Endothelial cell of umbilical vein (primary cell): ENCODE data around the gene C11orf21. TPM values are rescaled to one million over a fixed set of nuclear protein-coding genes. Genes with fewer than 3 reads are reported as not detected.

ENCODE experiments used
- BruUV-seq: library from RNA; stranded (reverse); fragments of 400-500 nt; replicated peaks from 2 replicates; lab custom pipeline; 2021; lab: Mats Ljungman, UMichigan
- CTCF ChIA-PET: fragments of 300-600, 350-600 bp; sonication (Branson Sonifier 250); formaldehyde crosslinking; loops from one replicate; lab custom pipeline; 2021; ENCODE audit warnings: antibody characterized with exemption, inconsistent platforms; lab: Charles Lee
- POLR2A ChIA-PET: fragments of 300-600, 350-600 bp; sonication (Branson Sonifier 250); formaldehyde crosslinking; loops from one replicate; lab custom pipeline; 2021; ENCODE audit warnings: antibody characterized with exemption, inconsistent platforms; lab: Charles Lee
- DNase-seq: peaks from one replicate; pipeline ENCODE4 v3.0.0-alpha.2; 2011; ENCODE audit warnings: low read depth, low spot score
- FAIRE-seq: peaks from 2 replicates; lab custom pipeline; 2011; peaks lifted over from hg19 to GRCh38; lab: Jason Lieb, UNC
- H2AFZ ChIP-seq: 2 replicates; pipeline ENCODE4 v1.6.0; 2012; ENCODE audit warnings: low read depth, low read length, control low read depth, inconsistent platforms
- H3K27ac ChIP-seq: 2 replicates; pipeline ENCODE4 v1.5.1; 2011; ENCODE audit warnings: low read depth, mild to moderate bottlenecking, control low read depth, low read length, moderate library complexity; ENCODE audit not compliant: insufficient read depth
- H3K27me3 ChIP-seq, 2 experiments: 2 replicates each; pipeline versions ENCODE4 v1.6.0 to v1.6.1; 2011; ENCODE audit warnings: low read length in 2 of 2, mixed read lengths in 1 of 2; ENCODE audit not compliant: control insufficient read depth in 2 of 2, insufficient read depth in 2 of 2
- H3K36me3 ChIP-seq, 2 experiments: 2 replicates in 1 of 2; 3 replicates in 1 of 2; pipeline ENCODE4 v1.5.1; 2011; ENCODE audit warnings: low read length in 2 of 2, mild to moderate bottlenecking in 1 of 2, moderate library complexity in 1 of 2; ENCODE audit not compliant: control insufficient read depth in 2 of 2, insufficient read depth in 2 of 2; ENCODE audit errors: extremely low read depth in 1 of 2
- H3K4me1 ChIP-seq: 3 replicates; pipeline ENCODE4 v1.5.1; 2011; ENCODE audit warnings: mild to moderate bottlenecking, low read length; ENCODE audit not compliant: control insufficient read depth, insufficient read depth; ENCODE audit errors: extremely low read depth
- H3K4me2 ChIP-seq: 2 replicates; pipeline ENCODE4 v1.6.1; 2011; ENCODE audit warnings: low read length, control low read depth, mixed read lengths; ENCODE audit not compliant: insufficient read depth
- H3K4me3 ChIP-seq, 3 experiments: fragments of 200-600 bp in 1 of 3; sonication (generic), shearing (Covaris generic) in 1 of 3; replicated peaks in 1 of 3; 2 replicates each; pipeline ENCODE4 v1.5.1; 2011 to 2016; ENCODE audit warnings: control low read depth in 3 of 3, low read length in 3 of 3, mild to moderate bottlenecking in 2 of 3, inconsistent platforms in 1 of 3, low read depth in 1 of 3, moderate library complexity in 1 of 3; ENCODE audit not compliant: insufficient read depth in 1 of 3
- H3K79me2 ChIP-seq: 2 replicates; pipeline ENCODE4 v1.6.0; 2012; ENCODE audit warnings: low read length, inconsistent platforms; ENCODE audit not compliant: control insufficient read depth, insufficient read depth
- H3K9ac ChIP-seq: replicated peaks from 2 replicates; pipeline ENCODE3; 2011; ENCODE audit warnings: low read length, control low read depth; ENCODE audit not compliant: insufficient read depth; ENCODE audit errors: extremely low read depth
- H3K9me1 ChIP-seq: replicated peaks from 3 replicates; pipeline ENCODE4 v1.6.0; 2011; ENCODE audit warnings: mild to moderate bottlenecking, low read length; ENCODE audit not compliant: control insufficient read depth, insufficient read depth; ENCODE audit errors: extremely low read depth
- H3K9me3 ChIP-seq: replicated peaks from 2 replicates; pipeline ENCODE4 v1.5.1; 2012; ENCODE audit warnings: low read length, inconsistent platforms; ENCODE audit not compliant: control insufficient read depth, insufficient read depth
- H4K20me1 ChIP-seq: replicated peaks from 2 replicates; pipeline ENCODE3; 2011; ENCODE audit warnings: mild to moderate bottlenecking, low read length; ENCODE audit not compliant: control insufficient read depth, insufficient read depth; ENCODE audit errors: extremely low read depth
- CTCF ChIP-seq, 2 donors: IDR thresholded peaks; 1 replicate in 1 of 2; 2 replicates in 1 of 2; pipeline ENCODE4 v1.5.1; 2011; ENCODE audit warnings: low read length in 2 of 2, mild to moderate bottlenecking in 2 of 2, moderate library complexity in 2 of 2, control low read depth in 1 of 2, inconsistent platforms in 1 of 2, low read depth in 1 of 2; ENCODE audit not compliant: insufficient read depth in 1 of 2; ENCODE audit errors: extremely low read depth in 1 of 2
- EZH2 ChIP-seq: IDR thresholded peaks from 2 replicates; pipeline ENCODE4 v1.6.1; 2012; ENCODE audit warnings: borderline replicate concordance, low read depth, mild to moderate bottlenecking, moderate library complexity, low read length, inconsistent platforms; ENCODE audit not compliant: severe bottlenecking
- FOS ChIP-seq: IDR thresholded peaks from 2 replicates; pipeline ENCODE4 v1.6.1; 2011; ENCODE audit warnings: mild to moderate bottlenecking, low read length, moderate library complexity, borderline replicate concordance; ENCODE audit not compliant: insufficient read depth
- JUN ChIP-seq: IDR thresholded peaks from 2 replicates; pipeline ENCODE4 v1.6.1; 2011; ENCODE audit warnings: borderline replicate concordance, low read depth; ENCODE audit not compliant: insufficient read length, insufficient read depth
- MYC ChIP-seq: IDR thresholded peaks from one replicate; pipeline ENCODE4 v1.6.1; 2011; ENCODE audit warnings: mild to moderate bottlenecking, low read depth, low read length
- POLR2A ChIP-seq: IDR thresholded peaks from 2 replicates; pipeline ENCODE4 v1.6.1; 2012; ENCODE audit warnings: low read depth, mild to moderate bottlenecking, control low read depth, low read length
- dilution Hi-C: fragments of 300-500 bp; cut with MboI; formaldehyde crosslinking; loops from one replicate; pipeline ENCODE4 v1.15.0; 2019; ENCODE audit warnings: low sequenced_read_pairs; ENCODE audit not compliant: extremely low pct_ligation_motif_present
- intact Hi-C: fragments of 100-400 bp; cut with micrococcal nuclease; formaldehyde crosslinking; loops from one replicate; pipeline ENCODE4 v1.10.0; 2022
- polyA plus RNA-seq, 4 experiments: library from polyadenylated mRNA; depleted of rRNA in 3 of 4; stranded (reverse) in 3 of 4; unstranded in 1 of 4; fragments of >200 nt; gene quantifications; 2 replicates each; pipeline versions ENCODE4 v1.2.1 to v1.2.3, GENCODE V29; 2011 to 2012; ENCODE audit warnings: missing spikeins in 1 of 4
- total RNA-seq: library from RNA; stranded (reverse); gene quantifications from 2 replicates; pipeline ENCODE4 v1.2.3, GENCODE V29; 2021

C11orf21 gene
- total and polyA plus RNA-seq, 2 donors (not counting 3 experiments of a cell fraction or from before 2014, with no cell fraction given) = not detected

GRCh38 chr11:2325123-2325522, 23.4 kb upstream of the C11orf21 start:
- Histone ChIP-seq H3K36me3 (no peaks in the 10 kb centered on the region), H3K9me1 (no peaks in the 10 kb centered on the region), H3K4me1 (no peaks in the 10 kb centered on the region), H4K20me1 (no peaks in the 10 kb centered on the region), H3K4me3 (no peak overlapping the region), H2AFZ (no peak overlapping the region), H3K27ac (no peak overlapping the region), H3K4me2 (no peak overlapping the region), H3K79me2 (no peaks in the 10 kb centered on the region), H3K9me3 (no peaks in the 10 kb centered on the region), H3K9ac (no peak overlapping the region), H3K27me3 (no peaks in the 10 kb centered on the region)
- dilution Hi-C loops (no loop called here), intact Hi-C loops (no loop called here)
- no TSS peak for BruUV-seq
- TF ChIP-seq POLR2A (no peak), CTCF (IDR thresholded peaks at IDR 0.05; ENCODE audit: extremely low read depth in 1 of 2, insufficient read depth in 1 of 2, low read depth in 1 of 2, low read length in 2 of 2) (no peak), JUN (no peak), MYC (no peak)
- POLR2A ChIA-PET = no interaction called here
- DNase-seq (no peak), FAIRE-seq (no peak)
- CTCF ChIA-PET = interaction anchor here (1.2 kb wide), 1 partner anchor 20 kb away, joined by 4 read pairs; no protein-coding TSS in a partner anchor

GRCh38 chr11:2321311-2321683, 19.6 kb upstream of the C11orf21 start:
- no peak overlapping the region for H3K4me3 ChIP-seq
- no peaks in the 10 kb centered on the region for H4K20me1 ChIP-seq
- no peak for FAIRE-seq
- H3K27ac ChIP-seq = no peak overlapping the region
- intact Hi-C loops = no loop called here
- DNase-seq = no peak
- no peak overlapping the region for H2AFZ ChIP-seq
- TF ChIP-seq MYC = no peak
- no peak for TF ChIP-seq FOS
- TF ChIP-seq EZH2 = no peak
- no peak for TF ChIP-seq JUN
- no peak for TF ChIP-seq POLR2A
- H3K27me3 ChIP-seq = no peaks in the 10 kb centered on the region
- H3K79me2 ChIP-seq = no peaks in the 10 kb centered on the region
- POLR2A ChIA-PET = no interaction called here
- no peaks in the 10 kb centered on the region for H3K9me1 ChIP-seq
- dilution Hi-C loops = no loop called here
- no peak overlapping the region for H3K4me2 ChIP-seq
- no TSS peak for BruUV-seq
- H3K9ac ChIP-seq = no peak overlapping the region
- H3K36me3 ChIP-seq = no peaks in the 10 kb centered on the region
- H3K4me1 ChIP-seq = no peaks in the 10 kb centered on the region
- H3K9me3 ChIP-seq = no peaks in the 10 kb centered on the region
- CTCF ChIA-PET = interaction anchor here (2.6 kb wide), 1 partner anchor 99 kb away, joined by 7 read pairs; no protein-coding TSS in a partner anchor
